HG03342 (cell line): ENCODE data around the gene PTHLH.

ENCODE experiments used
- ATAC-seq: cut with Tn5 transposase; IDR thresholded peaks from one replicate; pipeline ENCODE4 v1.9.1; 2021; ENCODE audit warnings: mild to moderate bottlenecking, moderate library complexity; ENCODE audit not compliant: unreplicated experiment

Gene PTHLH

DNA sequence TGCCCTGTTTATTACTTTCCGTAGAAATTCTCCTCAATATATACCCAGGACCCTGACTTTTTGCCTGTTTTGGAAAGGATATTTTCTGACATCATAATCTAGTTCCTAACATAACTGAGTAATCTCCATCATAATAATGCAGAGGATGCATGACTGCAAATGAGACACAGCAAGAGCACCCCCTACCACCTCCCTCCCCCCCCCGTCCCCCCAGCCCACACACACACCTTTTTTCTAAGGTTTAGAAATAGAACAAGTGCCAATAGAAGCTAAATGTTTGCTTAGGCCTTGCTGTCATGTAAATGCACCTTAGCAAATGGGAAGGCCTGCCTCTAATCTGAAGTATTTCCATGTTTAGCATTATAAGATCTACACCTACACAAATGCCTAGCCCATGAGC lies at the start of gene PTHLH:
TSS of gene PTHLH (minus strand) at position 13 of the 400 bp plus-strand sequence. CDS start 3,239 bp downstream, outside the sequence.
- ATAC-seq = no peak

- ATAC-seq = no peak
Observed at GRCh38 chr12:28021704-28022103, 49.2 kb upstream of the PTHLH start.

DNA sequence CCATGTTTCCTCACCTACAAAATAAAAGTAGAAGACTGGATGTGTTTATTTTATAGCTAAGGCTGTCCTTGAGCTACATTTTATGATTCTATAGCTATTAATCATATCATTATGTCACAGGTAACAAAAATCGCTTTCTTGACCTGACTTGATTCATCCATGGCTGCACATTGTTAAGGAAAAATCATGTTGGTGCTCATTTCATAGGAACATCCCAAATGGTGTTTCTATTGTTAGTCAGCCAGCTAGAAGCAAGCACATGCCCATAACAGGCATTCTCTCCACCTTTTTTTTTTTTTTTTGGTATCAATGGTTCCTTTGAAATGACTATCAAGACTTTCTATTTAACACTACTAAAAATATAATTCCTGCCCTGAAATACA lies 45.3 kb upstream of the PTHLH start:
- no peak for ATAC-seq

DNA sequence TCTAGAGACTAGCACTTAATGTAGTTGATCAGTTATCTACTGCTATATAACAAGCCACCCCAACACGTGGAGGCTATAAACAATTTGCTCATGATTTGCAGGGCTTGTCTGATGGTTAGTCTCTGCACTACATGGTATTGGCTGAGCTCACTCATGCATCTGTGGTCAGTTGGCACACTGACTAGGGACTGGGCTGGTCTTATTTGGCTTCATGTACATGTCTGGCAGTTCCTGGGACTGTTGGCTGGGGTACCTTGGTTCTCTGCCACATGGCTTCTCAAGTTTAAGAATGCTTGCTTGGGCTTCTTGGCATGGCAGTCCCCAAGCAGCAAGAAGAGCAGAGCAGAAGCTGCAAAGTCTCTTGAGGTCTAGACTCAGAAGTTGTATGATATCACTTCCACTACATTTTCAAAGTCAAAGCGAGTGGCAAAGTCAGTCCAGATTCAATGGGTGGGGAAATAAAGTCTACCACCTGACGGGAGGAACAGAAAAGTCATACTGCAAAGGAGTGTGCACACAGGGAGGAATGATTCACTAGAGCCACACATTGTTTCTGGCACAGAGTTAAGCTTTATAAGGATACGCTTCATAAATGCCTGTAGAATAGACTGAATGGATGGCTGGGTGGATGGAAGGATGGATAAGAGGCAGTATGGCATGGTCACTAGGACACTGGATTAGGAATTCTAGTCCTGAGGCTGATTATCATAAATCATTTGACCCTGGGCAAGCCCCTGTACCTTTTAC lies 44.8 kb upstream of the PTHLH start:
- no peak for ATAC-seq

DNA sequence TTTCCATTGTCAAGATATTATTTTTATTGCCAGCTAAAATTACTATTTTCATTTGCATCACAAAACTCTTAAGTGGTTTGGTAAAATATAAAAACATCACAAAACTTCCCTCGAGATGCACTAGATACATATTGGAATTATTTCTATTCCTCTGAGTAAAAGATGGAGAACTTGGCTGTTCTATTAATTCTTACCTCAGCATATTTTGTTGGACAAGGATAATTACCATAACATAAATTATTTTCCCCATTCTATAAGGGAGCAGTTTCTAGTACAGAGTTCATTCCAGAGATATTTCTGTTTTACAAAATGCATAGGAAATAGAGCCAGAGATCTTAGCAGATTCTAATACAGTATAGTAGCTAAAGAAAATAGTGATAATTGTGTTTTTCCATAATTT lies 42.6 kb upstream of the PTHLH start:
- ATAC-seq = no peak

DNA sequence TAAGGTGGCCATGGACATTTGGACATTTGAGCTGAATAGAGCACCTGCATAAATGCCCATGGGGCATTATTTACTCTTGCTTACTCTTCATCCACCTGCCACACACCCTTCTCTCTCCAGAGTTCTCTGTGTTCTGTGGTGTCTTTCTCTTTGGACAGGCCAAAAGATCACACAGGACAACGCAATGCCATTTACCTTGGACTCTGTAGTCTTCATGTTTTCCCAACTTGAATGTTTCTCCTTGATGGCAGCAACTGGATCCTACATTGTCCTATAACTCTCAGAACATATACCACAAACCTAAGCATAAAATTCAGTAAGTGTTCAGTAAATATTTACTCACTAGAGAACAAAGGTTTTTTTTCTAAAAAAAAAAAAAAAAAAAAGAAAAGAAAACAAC lies 41.7 kb upstream of the PTHLH start:
- ATAC-seq = no peak

DNA sequence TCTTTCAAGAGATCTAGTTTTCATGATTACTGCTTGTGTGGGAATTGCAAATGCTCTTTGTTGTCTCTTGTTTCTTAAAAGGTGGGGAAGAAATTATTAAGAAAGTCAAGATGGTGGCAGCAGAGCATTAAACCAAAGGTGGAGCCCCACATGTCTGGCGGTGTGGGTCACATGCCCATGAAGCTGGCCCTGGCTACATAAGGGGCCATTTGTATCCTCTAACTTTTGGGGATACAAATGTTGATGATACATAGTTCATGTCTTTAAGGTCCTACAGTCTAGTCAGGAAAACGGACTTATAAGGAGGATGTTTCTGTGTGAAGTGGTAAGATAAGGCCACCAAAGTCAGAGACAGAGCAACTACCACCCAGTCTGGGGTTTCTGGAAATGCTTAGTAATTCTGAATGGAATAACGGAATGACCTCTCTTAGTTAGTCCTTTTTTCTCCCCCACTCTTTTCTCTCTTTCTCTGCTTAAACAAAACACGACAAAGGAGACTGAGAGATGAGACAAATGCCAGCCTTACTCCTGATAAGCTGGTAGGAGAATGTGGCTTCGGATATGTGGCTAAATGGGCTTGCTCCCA lies 39.9 kb upstream of the PTHLH start:
- ATAC-seq = no peak

GRCh38 chr12:28010036-28010435 lies 37.5 kb upstream of the PTHLH start:
- ATAC-seq = no peak

GRCh38 chr12:27999970-28000369 lies 27.4 kb upstream of the PTHLH start:
- ATAC-seq = no peak

DNA sequence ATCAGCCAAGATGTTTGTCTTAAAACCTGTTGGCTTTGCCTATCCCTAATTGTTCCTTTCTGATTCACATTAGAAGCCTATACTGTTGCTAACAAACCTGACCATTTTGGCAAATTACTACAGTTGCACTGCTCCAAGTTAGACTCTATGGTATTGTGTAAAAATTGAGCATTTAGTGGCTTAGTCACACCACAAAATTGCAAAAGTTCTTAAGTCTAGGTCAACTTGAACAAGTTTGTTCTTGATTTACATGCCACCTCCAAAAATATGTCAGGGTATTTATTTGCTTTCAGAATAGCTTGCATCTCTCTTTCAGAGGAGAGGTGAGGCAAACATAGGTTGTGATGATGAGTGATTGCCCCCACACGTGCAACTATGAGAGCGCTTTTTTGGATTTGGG lies 27.0 kb upstream of the PTHLH start:
- no peak for ATAC-seq

- ATAC-seq = no peak
Observed at GRCh38 chr12:27998658-27999057, 26.1 kb upstream of the PTHLH start.

GRCh38 chr12:27998170-27998569 lies 25.6 kb upstream of the PTHLH start:
- no peak for ATAC-seq

- no peak for ATAC-seq
Observed at GRCh38 chr12:27996761-27997160, 24.2 kb upstream of the PTHLH start.

GRCh38 chr12:27995406-27995805 lies 22.9 kb upstream of the PTHLH start:
- no peak for ATAC-seq

DNA sequence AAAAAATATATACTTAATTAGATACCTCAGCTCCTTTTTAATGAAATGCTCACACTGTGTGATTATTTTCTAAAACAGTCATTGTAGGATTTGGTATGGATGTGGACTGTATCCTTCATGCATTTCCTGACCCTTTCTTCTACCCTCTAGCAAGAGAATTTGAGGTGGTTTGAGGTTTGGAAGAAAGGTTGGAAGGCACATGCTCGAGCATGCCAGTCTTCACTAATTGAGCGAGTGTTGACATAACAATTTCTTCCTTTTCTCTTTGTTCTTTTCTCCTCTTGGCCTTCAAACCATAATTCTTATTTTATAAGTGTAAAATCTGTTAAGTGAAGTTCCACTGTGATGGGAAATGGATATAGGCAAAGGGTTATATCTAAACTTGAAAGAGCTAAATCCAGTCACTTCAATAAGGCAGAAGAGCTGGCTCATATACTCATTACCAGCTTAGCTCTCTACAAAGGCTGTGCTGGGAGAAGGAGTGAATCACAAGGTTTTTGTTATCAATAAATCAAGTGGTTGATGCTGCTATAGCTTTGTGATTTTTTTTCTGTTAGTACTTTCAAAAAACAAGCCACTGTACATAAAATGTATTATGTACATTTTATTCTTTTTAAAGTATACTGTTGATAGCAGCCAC lies 16.2 kb upstream of the PTHLH start:
- no peak for ATAC-seq

DNA sequence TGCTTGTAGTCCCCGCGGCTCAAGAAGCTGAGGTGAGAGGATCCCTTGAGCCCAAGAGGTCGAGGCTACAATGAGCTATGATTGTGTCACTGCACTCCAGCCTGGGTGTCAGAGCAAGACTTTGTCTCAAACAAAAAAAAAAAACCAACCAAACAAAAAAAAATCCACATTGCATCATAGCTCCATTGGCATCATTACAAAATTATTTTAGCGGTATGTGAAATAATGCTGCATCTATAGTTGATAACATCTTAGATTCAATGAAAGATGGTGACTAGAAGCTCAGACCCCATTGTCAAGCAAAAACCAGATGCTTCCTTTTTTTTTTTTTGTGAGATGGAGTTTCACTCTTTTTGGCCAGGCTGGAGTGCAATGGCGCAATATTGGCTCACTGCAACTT lies 14.8 kb upstream of the PTHLH start:
- ATAC-seq = no peak

DNA sequence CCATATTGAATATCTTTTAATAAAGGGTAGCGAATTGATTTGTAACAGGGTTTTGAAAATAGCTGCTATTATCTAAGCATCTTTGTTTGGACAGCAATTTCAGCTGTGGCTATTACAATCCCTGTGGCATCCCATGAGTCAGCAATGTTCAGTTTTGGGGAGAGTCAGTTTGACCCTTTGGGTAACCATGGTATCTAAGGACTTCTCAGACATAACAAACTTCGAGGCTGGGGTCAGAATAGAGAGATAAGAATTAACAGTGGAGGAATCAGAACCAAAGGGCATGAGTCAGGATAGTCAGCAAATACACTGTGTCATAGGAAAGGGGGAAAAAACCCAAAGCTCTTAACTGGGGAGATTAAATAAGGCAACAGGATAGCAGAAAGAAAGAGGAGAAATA lies 11.7 kb upstream of the PTHLH start:
- no peak for ATAC-seq

DNA sequence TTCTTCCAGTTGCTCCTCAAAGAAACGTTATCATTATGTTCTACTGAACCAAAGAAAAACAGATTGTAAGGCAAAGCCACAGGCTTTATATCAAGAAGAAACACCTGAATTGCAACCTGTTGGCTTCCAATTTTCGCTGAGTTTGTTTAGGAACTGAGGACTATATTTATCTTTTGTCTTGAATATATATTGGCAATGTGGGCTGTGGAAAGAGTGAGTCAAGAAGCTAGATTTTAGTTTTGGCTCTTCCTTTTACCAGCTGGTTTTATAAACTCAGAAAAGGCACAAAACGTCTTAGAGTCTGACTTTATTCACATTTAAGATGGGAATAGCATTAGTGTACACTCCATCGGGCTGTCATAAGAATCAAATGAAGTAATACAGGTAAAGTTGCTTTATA lies 10.4 kb upstream of the PTHLH start:
- ATAC-seq = no peak

GRCh38 chr12:27982385-27982784 lies 9.9 kb upstream of the PTHLH start:
- ATAC-seq = no peak

DNA sequence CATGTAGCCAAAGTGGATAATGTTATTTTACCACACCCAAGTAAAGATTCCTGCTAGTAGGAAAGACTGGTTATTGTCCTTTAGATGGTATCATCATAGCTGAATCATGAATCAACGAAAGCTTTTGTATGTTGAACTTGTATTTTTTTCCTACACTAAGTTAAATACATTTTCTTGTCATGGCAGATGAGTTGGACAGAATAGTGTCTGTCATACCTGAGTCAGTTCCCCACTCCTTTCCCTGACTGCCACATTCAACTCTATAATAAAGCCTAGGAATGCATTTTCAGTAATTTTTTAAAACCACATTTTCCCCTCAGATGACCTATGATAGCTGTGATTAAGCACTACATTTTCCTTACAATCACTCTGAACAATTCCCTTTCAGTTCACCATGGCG lies 9.3 kb upstream of the PTHLH start:
- ATAC-seq = no peak

DNA sequence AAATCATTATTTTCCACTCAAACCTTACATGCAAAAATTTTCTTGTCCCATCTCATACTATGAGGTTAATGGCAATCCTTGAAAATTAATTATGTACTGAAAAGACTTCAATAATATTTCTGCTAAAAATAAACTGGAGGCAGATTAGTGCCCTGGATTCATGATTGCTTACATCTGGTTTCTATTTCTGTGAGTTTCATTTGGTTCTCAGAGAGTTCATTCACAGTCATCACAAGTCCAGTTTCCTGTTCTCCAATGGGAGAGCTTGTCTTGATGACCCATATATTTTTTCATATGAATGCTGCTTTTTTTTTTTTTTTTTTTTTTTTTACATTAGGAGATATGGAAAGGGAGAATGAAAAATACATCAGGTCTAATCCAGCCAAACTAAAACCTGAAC lies 6.6 kb upstream of the PTHLH start:
- no peak for ATAC-seq
